GM23248 (cell line): Measurements from ENCODE around the gene SHB.

Experiments
- EZH2 ChIP-seq: fragments of 200-600 bp; sonication (generic); IDR thresholded peaks from 2 replicates; pipeline ENCODE4 v1.6.1; 2018; ENCODE audit warnings: antibody characterized with exemption, mild to moderate bottlenecking; ENCODE audit not compliant: insufficient read depth, poor library complexity, severe bottlenecking
- EZH2phosphoT487 ChIP-seq: fragments of 200-600 bp; sonication (generic); IDR thresholded peaks from 2 replicates; pipeline ENCODE4 v1.6.1; 2018; ENCODE audit warnings: antibody characterized with exemption, moderate library complexity, mild to moderate bottlenecking, low read depth; ENCODE audit not compliant: insufficient read depth

DNA sequence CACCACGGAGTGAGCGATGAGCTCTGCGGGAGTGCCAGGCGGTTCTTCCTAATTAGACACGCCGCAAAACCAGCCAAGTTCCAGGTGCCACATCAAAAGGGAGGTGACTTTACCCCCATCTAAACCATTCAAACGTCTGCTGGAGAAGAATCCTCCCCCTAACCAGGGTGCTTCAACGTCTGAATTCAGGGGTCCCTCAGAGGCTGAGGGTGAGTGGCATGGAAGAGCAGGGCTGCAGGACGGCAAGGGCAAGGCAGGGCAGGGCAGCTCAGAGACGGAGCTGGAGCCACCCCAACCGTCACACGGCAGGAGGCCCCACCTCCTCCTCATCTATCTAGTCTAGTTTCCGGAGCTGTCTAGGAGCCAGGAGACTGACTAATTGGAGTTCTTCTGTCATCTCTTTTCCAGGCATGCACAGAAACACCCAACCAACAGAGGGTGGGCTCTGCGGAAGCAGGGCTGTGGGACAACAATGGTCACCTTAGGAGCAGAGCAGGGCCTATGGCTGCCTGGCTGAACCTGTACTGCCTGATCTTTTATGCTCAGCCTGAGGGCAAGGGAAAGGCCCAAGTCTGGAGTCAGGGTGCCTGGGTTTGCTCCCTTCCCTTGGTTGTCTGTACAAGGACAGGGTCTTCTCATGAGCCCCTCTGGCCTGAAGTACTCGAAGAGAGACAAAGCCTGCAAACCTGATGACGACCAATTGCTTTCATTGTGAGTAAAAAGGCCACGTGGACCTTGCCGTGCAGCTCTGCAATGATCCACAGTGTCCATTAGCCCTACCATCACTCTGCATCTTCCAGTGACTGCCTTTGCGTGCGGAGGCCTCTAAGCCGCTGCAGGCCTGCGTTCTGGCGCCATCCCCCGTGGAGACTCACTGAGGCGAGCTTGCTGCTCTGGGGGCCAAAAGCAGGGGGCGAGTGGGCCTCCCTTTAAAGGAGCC lies 84.1 kb downstream of the SHB start:
- TF ChIP-seq EZH2 (no peak), EZH2phosphoT487 (no peak)
